ENCODE results near the gene SFXN3. TPM values are rescaled to one million over a fixed set of nuclear protein-coding genes. Genes with fewer than 3 reads are reported as not detected.

The SFXN3 gene
- total and polyA plus RNA-seq, 2 of the 8 experiments (the other 6 are each of a cell fraction or from before 2014, with no cell fraction given) = 2.6 to 2.8 TPM

GRCh38 chr10:101018600-101019439 lies 12.2 kb upstream of the SFXN3 start (continued):
- peak in 1 of 2 experiments; percentile 13; a peak in 2 of 4 replicates for TF ChIP-seq SIN3A (conservative IDR thresholded peaks at IDR 0.05 in 1 of 2, IDR thresholded peaks at IDR 0.05 in 1 of 2; ENCODE audit: low read depth in 1 of 2, low read length in 2 of 2)
- TF ChIP-seq NANOG (IDR thresholded peaks at IDR 0.05; ENCODE audit: insufficient read depth, low read depth, low read length, poor library complexity, severe bottlenecking) = no peak
- TF ChIP-seq KDM4A (IDR thresholded peaks at IDR 0.05; ENCODE audit: low read depth, low read length, severe bottlenecking) = peak; percentile 58
- peak; percentile 33; the same call in 1 of the 2 replicates for TF ChIP-seq TBP (IDR thresholded peaks at IDR 0.05; ENCODE audit: low read depth, low read length)
- TF ChIP-seq HDAC2 (IDR thresholded peaks at IDR 0.05; ENCODE audit: borderline replicate concordance in 1 of 2, low read depth in 2 of 2, low read length in 2 of 2) = peak in 1 of 2 experiments; percentile 18; a peak in 1 of 4 replicates
- TF ChIP-seq GABPA (IDR thresholded peaks at IDR 0.05; ENCODE audit: borderline replicate concordance, insufficient read depth, low read length) = peak; percentile 53; the same call in 1 of the 2 replicates
- no peak for TF ChIP-seq ATF3 (IDR thresholded peaks at IDR 0.05; ENCODE audit: insufficient read depth, low read depth, low read length)
- peak; percentile 71 to 80 for TF ChIP-seq RAD21 (IDR thresholded peaks at IDR 0.05 in 1 of 2, conservative IDR thresholded peaks at IDR 0.05 in 1 of 2; ENCODE audit: low read depth in 2 of 2, low read length in 2 of 2)
- TF ChIP-seq CREB1 (IDR thresholded peaks at IDR 0.05) = peak; percentile 7; the same call in 1 of the 2 replicates

All from H1 (cell line).